PC-9 (cell line): Measurements from ENCODE around the gene FRMD4B. TPM values are rescaled to one million over a fixed set of nuclear protein-coding genes. Genes with fewer than 3 reads are reported as not detected.

Source experiments
- BruUV-seq: library from RNA; stranded (reverse); fragments of 400-500 nt; replicated peaks from 2 replicates; lab custom pipeline; 2021; lab: Mats Ljungman, UMichigan
- CTCF ChIA-PET: fragments of 300-600 bp; sonication (Branson Sonifier 250); formaldehyde crosslinking; loops from one replicate; lab custom pipeline; 2022; ENCODE audit warnings: antibody characterized with exemption; lab: Charles Lee
- POLR2A ChIA-PET: fragments of 300-600 bp; sonication (Branson Sonifier 250); formaldehyde crosslinking; loops from one replicate; lab custom pipeline; 2022; ENCODE audit warnings: antibody characterized with exemption; ENCODE audit not compliant: unreplicated experiment; lab: Charles Lee
- DNase-seq, 2 experiments: peaks; one replicate each; pipeline versions ENCODE4 v3.0.0 to v3.0.0-alpha.2; 2015 to 2022; ENCODE audit warnings: mixed read lengths in 1 of 2
- H2AFZ ChIP-seq: fragments of 200-600 bp; sonication (generic); 2 replicates; pipeline ENCODE4 v1.8.1; 2017; ENCODE audit warnings: antibody characterized with exemption
- H3F3A ChIP-seq: fragments of 200-600 bp; sonication (generic); 2 replicates; pipeline ENCODE4 v1.8.1; 2017; ENCODE audit warnings: antibody characterized with exemption, mild to moderate bottlenecking, low read depth; ENCODE audit not compliant: insufficient read depth
- H3K27ac ChIP-seq: fragments of 200-600 bp; sonication (generic); 2 replicates; pipeline ENCODE4 v1.6.1; 2016; ENCODE audit warnings: mixed run types
- H3K27me3 ChIP-seq: fragments of 200-600 bp; sonication (generic); 2 replicates; pipeline ENCODE4 v1.6.1; 2016; ENCODE audit warnings: low read depth, mixed run types; ENCODE audit not compliant: insufficient read depth
- H3K36me3 ChIP-seq: fragments of 200-600 bp; sonication (generic); 2 replicates; pipeline ENCODE4 v1.6.1; 2016; ENCODE audit warnings: low read depth, mixed run types
- H3K4me1 ChIP-seq: fragments of 200-600 bp; sonication (generic); replicated peaks from 2 replicates; pipeline ENCODE4 v1.6.1; 2016; ENCODE audit warnings: mixed run types; ENCODE audit not compliant: insufficient read depth
- H3K4me2 ChIP-seq: fragments of 200-600 bp; sonication (generic); 2 replicates; pipeline ENCODE4 v1.6.1; 2017; ENCODE audit warnings: mixed run types
- H3K4me3 ChIP-seq: fragments of 200-600 bp; sonication (generic); 2 replicates; pipeline ENCODE4 v1.6.1; 2016; ENCODE audit warnings: mixed run types
- H3K79me2 ChIP-seq: fragments of 200-600 bp; sonication (generic); 2 replicates; pipeline ENCODE4 v1.6.1; 2017; ENCODE audit warnings: low read depth, mixed run types
- H3K9me2 ChIP-seq: fragments of 200-600 bp; sonication (generic); 2 replicates; pipeline ENCODE4 v1.8.1; 2017; ENCODE audit warnings: mild to moderate bottlenecking; ENCODE audit not compliant: insufficient read depth
- H3K9me3 ChIP-seq: fragments of 200-600 bp; sonication (generic); 2 replicates; pipeline ENCODE4 v1.8.1; 2016; ENCODE audit warnings: low read depth; ENCODE audit not compliant: insufficient read depth
- H4K20me1 ChIP-seq: fragments of 200-600 bp; sonication (generic); 2 replicates; pipeline ENCODE4 v1.8.1; 2017; ENCODE audit not compliant: insufficient read depth
- EZH2 ChIP-seq: fragments of 200-600 bp; sonication (generic); IDR thresholded peaks from 2 replicates; pipeline ENCODE4 v1.8.0; 2017; ENCODE audit warnings: antibody characterized with exemption, low read depth
- intact Hi-C: fragments of 100-400 bp; cut with micrococcal nuclease; formaldehyde crosslinking; loops from one replicate; pipeline ENCODE4 v1.10.0; 2022; ENCODE audit not compliant: unreplicated experiment
- total RNA-seq: library from RNA; stranded (reverse); gene quantifications from 2 replicates; pipeline ENCODE4 v1.2.3, GENCODE V29; 2021
- TF ChIP-seq, protein P1 (sequence below): fragments of 200-600 bp; sonication (generic); conservative IDR thresholded peaks from 2 replicates; pipeline ENCODE4 v1.6.1; 2017; ENCODE audit warnings: mixed run types, antibody characterized with exemption, mild to moderate bottlenecking, moderate library complexity

The FRMD4B gene
- total RNA-seq, 1 experiment from 2014 or later = 10.2 TPM

- no peaks in the 10 kb centered on the region for H3F3A ChIP-seq
- no peaks in the 10 kb centered on the region for H3K27me3 ChIP-seq
- no peak overlapping the region for H3K4me3 ChIP-seq
- ChIA-PET POLR2A (interaction anchor here (0.6 kb wide), 1 partner anchor 74 kb away, joined by 5 read pairs; no protein-coding TSS in a partner anchor), CTCF (interaction anchor here (0.7 to 3.2 kb wide), 2 partner anchors 127 to 146 kb away, joined by 7 to 24 read pairs; no protein-coding TSS in a partner anchor)
- intact Hi-C loops = loop anchor here (5.0 kb wide), 1 partner anchor 38 kb away; the partner anchor contains the start of gene LMOD3
- DNase-seq = no peak
- H3K27ac ChIP-seq = no peak overlapping the region
- peaks cover 15% of the 10 kb centered on the region; the same call in 1 of the 2 replicates for H3K4me1 ChIP-seq
- no peaks in the 10 kb centered on the region for H3K9me2 ChIP-seq
- TF ChIP-seq EZH2 = no peak
- TF ChIP-seq, protein P1, sequence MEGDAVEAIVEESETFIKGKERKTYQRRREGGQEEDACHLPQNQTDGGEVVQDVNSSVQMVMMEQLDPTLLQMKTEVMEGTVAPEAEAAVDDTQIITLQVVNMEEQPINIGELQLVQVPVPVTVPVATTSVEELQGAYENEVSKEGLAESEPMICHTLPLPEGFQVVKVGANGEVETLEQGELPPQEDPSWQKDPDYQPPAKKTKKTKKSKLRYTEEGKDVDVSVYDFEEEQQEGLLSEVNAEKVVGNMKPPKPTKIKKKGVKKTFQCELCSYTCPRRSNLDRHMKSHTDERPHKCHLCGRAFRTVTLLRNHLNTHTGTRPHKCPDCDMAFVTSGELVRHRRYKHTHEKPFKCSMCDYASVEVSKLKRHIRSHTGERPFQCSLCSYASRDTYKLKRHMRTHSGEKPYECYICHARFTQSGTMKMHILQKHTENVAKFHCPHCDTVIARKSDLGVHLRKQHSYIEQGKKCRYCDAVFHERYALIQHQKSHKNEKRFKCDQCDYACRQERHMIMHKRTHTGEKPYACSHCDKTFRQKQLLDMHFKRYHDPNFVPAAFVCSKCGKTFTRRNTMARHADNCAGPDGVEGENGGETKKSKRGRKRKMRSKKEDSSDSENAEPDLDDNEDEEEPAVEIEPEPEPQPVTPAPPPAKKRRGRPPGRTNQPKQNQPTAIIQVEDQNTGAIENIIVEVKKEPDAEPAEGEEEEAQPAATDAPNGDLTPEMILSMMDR = no peak
- BruUV-seq = no TSS peak
- no peaks in the 10 kb centered on the region for H3K9me3 ChIP-seq
- H3K36me3 ChIP-seq = no peaks in the 10 kb centered on the region
- H3K79me2 ChIP-seq = no peaks in the 10 kb centered on the region
- no peak overlapping the region for H2AFZ ChIP-seq
- no peak overlapping the region for H3K4me2 ChIP-seq
- no peaks in the 10 kb centered on the region for H4K20me1 ChIP-seq
Observed at GRCh38 chr3:69160107-69160506, 225.8 kb downstream of the FRMD4B start.

DNA sequence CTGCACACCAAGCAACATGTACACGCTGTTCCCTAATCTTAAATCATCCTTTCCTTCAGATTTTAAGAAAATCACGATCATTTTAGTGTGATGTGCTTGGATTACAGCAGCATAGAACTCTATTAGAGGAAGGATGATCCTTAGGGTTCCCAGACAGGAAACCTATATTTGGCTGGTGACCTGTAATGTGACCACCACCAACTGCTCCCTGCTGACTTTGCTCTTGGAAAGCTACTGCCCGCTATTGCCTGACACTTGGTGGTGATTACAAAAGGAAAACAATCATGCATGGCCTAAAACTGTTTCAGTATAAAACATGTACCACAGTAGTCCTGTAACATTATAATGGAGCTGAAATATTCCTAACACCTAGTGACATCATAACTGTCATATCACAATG, 236.3 kb downstream of the FRMD4B start:
- POLR2A ChIA-PET = no interaction called here
- no peak for TF ChIP-seq EZH2
- TF ChIP-seq, protein P1 = no peak

GRCh38 chr3:69145688-69146087, 240.2 kb downstream of the FRMD4B start:
- H3K27ac ChIP-seq = no peak overlapping the region
- intact Hi-C loops = no loop called here
- H3F3A ChIP-seq = no peaks in the 10 kb centered on the region
- no peaks in the 10 kb centered on the region for H3K36me3 ChIP-seq
- ChIA-PET CTCF (no interaction called here), POLR2A (interaction anchor here (0.7 kb wide), 1 partner anchor 28 kb away, joined by 3 read pairs; no protein-coding TSS in a partner anchor)
- TF ChIP-seq EZH2 = no peak
- H3K4me3 ChIP-seq = no peak overlapping the region
- BruUV-seq = no TSS peak
- H2AFZ ChIP-seq = no peak overlapping the region
- H3K9me2 ChIP-seq = no peaks in the 10 kb centered on the region
- peaks cover 25% of the 10 kb centered on the region for H3K4me1 ChIP-seq
- no peaks in the 10 kb centered on the region for H3K79me2 ChIP-seq
- H4K20me1 ChIP-seq = no peaks in the 10 kb centered on the region
- H3K9me3 ChIP-seq = no peaks in the 10 kb centered on the region
- no peaks in the 10 kb centered on the region for H3K27me3 ChIP-seq
- no peak for DNase-seq
- no peak overlapping the region for H3K4me2 ChIP-seq

More for the DNA sequence above, 236.3 kb downstream of the FRMD4B start:
- no peaks in the 10 kb centered on the region for H3K36me3 ChIP-seq
- CTCF ChIA-PET = no interaction called here
- H4K20me1 ChIP-seq = no peaks in the 10 kb centered on the region
- no peak overlapping the region for H3K27ac ChIP-seq
- no peaks in the 10 kb centered on the region for H3K9me2 ChIP-seq
- H3K27me3 ChIP-seq = no peaks in the 10 kb centered on the region
- no peaks in the 10 kb centered on the region for H3F3A ChIP-seq
- no peaks in the 10 kb centered on the region for H3K9me3 ChIP-seq
- H3K4me3 ChIP-seq = no peak overlapping the region
- no peak overlapping the region for H2AFZ ChIP-seq
- no peak overlapping the region for H3K4me2 ChIP-seq
- no peak for DNase-seq
- no peaks in the 10 kb centered on the region for H3K79me2 ChIP-seq
- no TSS peak for BruUV-seq
- peaks cover 8% of the 10 kb centered on the region; the same call in 1 of the 2 replicates for H3K4me1 ChIP-seq
- intact Hi-C loops = no loop called here
